Ovary (tissue), 3 donors: ENCODE data around the gene RSU1.
"Not testable (repeated sequence)": the region's sequence is repeated elsewhere in the genome, so short reads cannot be mapped to it uniquely, and the experiment has no call there.

ENCODE experiments used
- CTCF ChIP-seq, 3 donors: fragments of 450-650 bp in 2 of 3; fragments of 200-600 bp in 1 of 3; IDR thresholded peaks; one replicate each; pipeline versions ENCODE4 v1.5.1 to v1.8.0; 2016 to 2022; ENCODE audit warnings: antibody characterized with exemption in 3 of 3, mild to moderate bottlenecking in 1 of 3
- EP300 ChIP-seq: sonication (generic); formaldehyde crosslinking; IDR thresholded peaks from one replicate; pipeline ENCODE4 v1.6.1; 2017; ENCODE audit warnings: antibody characterized with exemption
- POLR2A ChIP-seq: fragments of 450-650 bp; IDR thresholded peaks from one replicate; pipeline ENCODE4 v1.6.1; 2017; ENCODE audit warnings: antibody characterized with exemption, mild to moderate bottlenecking, moderate library complexity
- donor health status: DM: no; HTN: no; CAD: no.

- TF ChIP-seq CTCF (IDR thresholded peaks at IDR 0.05); POLR2A; EP300: not testable (repeated sequence)
Observed at GRCh38 chr10:16827474-16827873, 10.2 kb upstream of the RSU1 start.
